Glomerular endothelial cell (primary cell): Measurements from ENCODE around the gene TTYH3. TPM values are rescaled to one million over a fixed set of nuclear protein-coding genes. Genes with fewer than 3 reads are reported as not detected.
"Not testable (repeated sequence)": the region's sequence is repeated elsewhere in the genome, so short reads cannot be mapped to it uniquely, and the experiment has no call there.

Source experiments
- DNase-seq: peaks from one replicate; pipeline ENCODE4 v3.0.0-alpha.2; 2011; ENCODE audit warnings: low read depth, low spot score; ENCODE audit errors: extremely low read depth
- total RNA-seq: library from RNA; depleted of rRNA; stranded (reverse); fragments of >200 nt; gene quantifications from 2 replicates; pipeline ENCODE4 v1.2.3, GENCODE V29; 2015

TTYH3 gene
- total RNA-seq, 1 donor from 2014 or later, result 321 TPM

DNA sequence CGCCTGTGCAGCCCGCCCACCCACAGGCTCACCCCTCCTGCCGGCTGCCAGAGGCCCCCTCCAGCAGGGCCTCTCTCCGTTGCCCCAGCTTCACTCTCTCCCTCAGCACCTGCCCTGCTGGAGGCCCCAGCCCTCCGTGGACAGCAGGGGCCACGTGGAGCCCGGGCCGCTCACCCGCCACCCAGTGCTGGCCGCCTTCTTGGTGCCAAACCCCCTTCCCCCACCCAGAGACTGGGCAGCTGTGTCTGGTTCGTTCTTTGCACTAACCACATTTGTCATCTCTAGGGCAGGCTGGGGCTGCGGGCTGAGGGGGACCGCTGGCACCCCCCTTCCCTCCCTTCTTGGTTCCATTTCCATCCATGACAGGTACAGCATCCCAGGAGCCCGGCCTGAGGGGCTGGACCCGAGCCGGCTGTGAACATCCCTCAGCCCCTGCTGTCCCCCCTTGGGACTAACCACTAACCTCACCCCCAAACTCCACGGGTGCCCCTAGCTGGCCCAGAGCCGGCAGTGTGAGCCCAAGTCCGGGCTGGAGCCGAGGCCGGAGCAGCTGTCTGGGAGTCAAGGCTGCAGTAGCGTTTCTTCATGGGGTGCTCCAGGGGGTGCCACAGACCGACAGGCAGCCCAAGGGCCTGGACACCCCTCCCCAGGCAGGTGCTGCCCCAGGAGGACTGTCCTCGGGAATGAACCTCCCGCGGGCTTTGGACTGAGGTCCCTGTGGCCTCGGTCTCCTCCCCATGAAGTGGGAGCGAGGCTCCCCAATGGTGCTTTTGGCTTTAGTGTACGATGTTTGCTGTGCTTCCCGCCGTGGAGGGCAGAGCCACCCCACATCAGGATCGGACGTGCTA lies 30.7 kb downstream of the TTYH3 start:
- no peak for DNase-seq

DNA sequence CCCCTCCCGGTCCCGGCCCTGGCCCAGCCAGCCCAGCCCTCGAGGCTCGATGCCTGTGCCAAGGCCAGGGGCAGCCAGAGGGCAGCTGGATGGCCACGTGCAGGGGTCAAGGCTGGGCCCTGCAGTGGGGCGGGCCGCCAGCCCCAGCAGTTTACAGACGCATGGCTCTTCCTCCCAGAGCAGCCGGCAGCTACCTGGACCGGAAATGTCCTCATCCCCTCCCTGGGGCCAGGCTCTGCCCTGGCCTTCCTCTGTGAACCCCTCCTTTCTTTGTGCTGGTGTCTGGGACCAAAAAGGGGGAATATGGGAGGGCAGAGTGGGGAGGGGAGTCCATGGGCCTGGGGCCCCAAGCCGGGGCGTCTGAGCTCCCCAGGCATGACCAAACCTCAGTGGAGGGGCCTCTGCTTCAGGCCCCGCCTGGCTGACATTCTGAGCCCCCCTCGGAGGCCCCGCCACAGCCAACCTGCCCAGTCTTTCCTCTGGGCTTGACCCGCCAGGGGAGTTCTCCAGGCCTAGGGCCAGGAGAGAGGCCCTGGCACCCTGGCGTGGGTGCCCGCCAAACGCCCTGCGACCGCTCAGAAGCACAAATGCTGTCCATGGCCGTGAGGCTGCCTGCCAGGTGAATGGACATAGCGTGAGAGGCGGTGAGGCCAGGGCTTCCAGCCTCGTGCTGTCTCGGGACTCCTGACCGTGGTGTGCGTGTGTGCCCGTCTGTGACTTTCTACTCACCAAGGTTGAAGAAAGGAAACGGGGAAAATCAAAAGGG lies 31.5 kb downstream of the TTYH3 start:
- no peak for DNase-seq

DNA sequence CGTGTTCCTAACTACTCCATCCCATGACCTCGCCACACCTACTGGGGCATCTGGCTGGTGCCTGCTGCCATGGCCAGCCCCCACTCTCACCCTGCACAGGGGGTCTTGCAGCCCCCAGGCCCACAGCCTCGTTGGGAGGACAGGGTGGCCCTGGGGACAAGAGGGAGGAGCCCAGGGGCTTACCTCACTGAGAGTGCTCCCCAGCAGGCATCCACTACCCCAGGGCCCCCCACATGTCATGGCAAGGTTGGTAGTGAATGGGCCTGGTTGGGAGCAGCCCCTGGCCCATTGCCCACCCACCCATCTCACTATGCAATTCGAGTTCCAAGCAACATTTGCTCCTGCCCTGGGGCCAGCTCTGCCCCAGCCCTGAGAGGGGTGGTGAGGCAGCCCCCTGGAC lies 32.2 kb downstream of the TTYH3 start:
- DNase-seq, result no peak

DNA sequence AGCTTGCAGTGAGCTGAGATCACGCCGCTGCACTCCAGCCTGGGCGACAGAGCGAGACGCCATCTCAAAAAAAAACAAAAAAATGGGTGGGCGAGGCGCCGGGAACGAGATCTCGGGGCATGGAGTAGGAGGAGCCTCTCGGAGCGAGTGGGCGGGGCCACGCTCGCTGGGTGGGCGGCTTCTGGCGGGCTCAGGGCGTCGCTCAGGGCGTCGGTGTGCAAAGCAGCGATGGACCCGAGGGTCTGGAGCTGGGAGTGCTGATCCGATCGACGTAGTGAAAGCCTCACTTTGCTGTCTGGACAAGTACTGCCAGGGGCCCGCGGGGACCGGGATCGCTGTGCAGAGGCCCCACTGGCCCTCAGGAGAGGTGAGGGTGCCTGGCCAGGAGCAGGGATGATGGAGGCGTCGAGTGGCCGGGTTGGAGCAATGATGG lies 33.6 kb downstream of the TTYH3 start:
- no peak for DNase-seq

DNA sequence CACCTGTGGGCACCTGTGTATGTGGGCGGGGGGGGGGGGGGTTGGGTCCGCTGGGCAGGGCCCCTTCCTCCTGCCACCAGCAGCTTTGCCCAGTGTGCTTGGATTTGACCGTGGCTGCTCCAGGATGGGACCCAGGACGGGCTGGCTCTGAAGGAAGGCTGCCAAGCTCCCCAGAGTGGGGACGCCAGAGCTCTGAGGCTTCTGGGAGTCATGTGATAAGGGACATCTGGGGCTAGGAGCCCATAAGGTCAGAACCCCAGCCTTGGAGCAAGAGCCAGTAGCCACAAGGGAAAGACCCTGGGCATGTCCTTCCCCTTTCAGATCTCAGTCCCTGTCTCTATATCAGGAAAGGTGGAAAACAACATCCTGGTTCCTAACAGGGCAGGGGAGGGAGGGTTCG lies 34.4 kb downstream of the TTYH3 start:
- no peak for DNase-seq

DNA sequence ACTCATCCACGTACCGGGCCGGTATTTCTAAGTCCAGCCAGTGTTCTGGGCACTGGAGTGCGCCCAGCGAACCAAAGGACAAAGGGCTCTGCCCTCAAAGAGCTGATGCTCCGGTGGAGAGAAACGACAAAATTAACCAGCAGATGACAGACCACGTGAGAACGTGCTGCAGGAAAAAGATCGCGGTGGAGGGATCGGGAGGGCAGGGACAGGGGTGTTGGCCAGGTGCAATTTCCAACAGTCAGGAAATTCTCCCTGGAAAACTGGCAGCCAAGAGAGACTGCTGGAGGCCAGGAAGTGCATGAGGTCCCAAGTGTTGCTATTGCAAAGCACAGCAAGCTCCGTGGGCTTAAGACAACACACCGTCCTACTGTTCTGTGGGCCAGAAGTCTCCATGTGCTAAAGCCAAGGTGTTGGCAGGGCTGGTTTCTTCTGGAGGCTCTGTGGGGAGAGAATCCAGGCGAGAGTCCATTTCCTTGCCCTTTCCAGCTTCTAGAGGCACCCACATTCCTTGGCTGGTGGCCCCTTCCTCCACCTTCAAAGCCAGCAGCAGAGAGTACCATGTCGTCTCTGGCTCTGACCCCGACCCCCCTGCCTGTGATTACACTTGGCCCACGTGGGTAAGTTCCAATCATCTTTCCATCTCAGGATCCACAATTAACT lies 34.9 kb downstream of the TTYH3 start:
- no peak for DNase-seq

DNA sequence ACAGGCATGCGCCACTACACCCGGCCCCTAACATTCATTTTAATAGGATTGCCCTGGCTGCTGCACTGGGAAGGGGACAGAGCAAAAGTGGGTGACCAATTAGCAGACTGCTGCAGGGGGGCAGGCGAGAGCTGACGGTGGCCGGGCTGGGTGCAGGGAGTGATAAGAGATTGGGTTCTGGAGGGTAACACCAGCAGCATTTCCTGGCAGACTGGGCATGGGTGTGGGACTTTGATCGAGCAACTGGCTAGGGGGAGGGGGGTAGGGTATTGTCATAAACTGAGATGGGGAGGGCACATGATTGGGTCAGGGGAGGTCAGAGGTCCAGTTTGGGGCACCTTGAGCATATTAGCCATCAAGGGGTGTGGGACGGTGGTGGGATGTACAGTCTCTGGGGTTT lies 36.1 kb downstream of the TTYH3 start:
- no peak for DNase-seq

DNA sequence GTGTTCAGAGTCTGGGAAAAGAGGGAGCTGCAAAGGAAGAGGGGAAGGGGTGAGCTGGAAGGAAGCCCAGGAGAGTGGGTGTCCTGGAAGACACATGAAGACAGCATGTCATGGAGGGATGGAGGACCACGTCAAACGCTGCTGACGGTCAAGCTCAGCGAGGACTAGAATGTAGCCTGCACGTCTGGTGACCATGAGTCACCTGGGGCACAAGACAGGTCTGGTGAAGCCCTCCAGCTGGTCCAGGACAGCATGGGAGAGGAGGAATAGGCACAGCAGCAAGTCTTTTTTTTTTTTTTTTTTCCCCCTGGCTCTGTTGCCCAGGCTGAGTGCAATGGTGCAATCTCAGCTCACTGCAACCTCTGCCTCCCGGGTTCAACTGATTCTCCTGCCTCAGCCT lies 36.6 kb downstream of the TTYH3 start:
- no peak for DNase-seq

DNA sequence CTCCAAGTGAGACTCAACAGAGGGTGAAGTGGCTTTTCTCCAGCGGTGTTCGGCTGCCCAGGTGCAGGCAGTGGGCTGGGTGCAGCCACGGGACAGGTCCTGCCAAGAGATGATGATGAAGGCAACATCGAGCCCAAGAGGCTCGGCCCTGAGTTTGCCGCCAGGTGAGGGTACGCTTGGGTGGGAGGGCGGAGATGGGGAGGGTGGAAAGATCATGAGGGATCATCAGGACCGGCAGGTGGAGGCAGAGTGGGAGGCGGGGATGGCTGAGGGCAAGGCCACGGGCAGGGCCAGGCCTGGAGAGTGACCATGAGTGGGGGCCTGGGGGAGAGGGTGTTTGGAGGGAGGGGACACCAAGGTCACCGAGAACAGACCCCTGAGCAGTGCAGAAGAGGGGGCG lies 38.4 kb downstream of the TTYH3 start:
- DNase-seq, result no peak

DNA sequence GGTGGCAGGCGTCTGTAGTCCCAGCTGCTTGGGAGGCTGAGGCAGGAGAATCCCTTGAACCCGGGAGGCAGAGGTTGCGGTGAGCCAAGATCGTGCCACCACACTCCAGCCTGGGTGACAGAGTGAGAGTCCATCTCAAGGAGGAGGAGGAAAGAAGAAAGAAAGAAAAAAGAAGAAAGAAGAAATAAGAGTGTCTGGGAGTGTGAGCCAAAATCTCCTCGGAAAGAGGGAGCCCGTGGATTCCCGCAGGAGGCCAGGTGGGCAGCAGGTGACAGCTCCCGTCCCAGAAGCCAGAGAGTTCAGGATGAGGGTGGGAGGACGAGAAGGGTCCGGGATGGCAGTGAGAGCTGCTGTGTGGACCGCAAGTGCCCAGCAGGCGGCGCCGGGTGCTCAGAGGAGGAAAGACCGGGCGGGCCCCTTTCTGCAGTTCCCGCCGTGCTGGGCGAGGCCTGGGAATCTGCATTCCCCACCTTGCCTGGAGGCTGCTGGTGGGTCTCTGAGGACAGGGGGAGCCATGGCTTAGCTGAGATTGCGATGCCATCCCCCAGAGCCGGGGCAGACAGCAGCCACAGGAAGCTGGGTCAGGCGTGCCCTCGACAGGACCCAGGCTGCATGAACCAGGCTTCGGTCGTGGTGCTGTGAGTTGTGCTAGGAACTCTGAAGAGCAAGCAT lies 39.1 kb downstream of the TTYH3 start:
- DNase-seq, result no peak

DNA sequence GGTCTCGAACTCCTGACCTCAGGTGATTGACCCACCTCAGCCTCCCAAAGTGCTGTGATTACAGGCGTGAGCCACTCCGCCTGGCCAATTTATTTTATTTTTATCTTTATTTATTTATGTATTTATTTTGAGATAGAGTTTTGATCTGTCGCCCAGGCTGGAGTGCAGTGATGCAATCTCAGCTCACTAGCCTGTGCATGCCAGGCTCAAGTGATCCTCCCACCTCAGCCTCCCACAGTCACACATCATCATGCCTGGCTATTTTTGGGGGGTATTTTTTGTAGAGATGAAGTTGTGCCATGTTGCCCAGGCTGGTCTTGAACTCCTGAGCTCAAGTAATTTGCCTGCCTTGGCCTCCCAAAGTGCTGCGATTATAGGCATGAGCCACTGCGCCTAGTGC lies 41.4 kb downstream of the TTYH3 start:
- not testable (repeated sequence) for DNase-seq

DNA sequence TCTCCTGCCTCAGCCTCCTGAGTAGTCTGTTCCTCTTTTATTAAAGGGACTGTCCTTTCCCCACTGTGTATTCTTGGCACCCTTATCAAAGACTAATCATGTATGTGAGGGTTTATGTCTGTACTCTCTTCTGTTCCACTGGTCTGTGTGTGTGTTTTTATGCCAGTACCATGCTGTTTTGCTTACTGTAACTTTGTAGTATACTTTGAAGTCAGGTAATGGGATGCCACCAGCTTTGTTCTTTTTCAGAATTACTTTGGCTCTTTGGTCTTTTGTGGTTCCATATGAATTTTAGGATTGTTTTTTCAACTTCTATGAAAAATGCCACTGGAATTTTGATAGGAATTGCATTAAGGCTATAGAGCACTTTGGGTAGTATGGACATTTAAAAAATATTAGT lies 42.1 kb downstream of the TTYH3 start:
- DNase-seq, result no peak

DNA sequence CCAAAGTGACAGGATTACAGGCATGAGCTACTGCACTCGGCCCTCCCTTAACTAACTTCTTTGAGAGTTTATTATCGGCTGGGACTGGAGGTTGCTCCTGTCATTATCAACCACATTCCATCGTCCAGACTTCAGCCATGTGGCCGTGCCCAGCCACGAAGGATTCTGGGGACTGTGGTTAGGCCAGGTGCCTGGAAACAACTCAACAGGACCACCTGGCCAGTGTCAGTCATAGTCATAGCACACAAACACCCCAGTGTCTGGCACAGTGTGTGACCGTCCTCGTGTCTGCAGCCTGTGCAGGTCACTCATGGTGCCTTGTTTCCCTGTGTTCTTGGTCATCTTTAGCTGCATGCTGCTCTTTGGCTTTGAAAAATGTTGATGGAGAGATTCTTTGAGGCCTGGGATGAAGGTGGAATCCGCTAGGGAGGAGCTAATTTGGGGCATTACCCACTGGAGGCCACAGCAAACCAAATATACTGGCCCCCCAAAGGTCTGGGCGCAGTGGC lies 43.5 kb downstream of the TTYH3 start:
- no peak for DNase-seq

DNA sequence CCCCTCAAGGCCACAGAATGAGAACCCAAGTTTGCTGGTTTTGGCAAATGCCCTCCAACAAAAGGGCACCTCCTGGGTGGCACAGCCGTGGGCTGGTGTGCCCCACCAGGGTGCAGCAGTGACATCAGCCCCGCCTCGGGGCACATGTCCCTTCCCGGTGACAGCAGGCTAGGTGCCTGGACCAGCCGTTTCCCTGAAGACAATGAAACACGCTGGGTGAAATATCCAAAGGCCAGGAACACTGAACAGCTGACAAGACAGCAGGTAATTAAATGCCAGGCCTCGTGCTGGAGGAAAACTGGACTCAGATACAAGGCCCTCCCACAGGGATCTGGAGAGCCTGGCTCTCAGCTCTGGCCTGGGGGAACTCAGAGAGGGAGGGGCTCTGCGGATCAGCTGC lies 44.8 kb downstream of the TTYH3 start:
- not testable (repeated sequence) for DNase-seq

DNA sequence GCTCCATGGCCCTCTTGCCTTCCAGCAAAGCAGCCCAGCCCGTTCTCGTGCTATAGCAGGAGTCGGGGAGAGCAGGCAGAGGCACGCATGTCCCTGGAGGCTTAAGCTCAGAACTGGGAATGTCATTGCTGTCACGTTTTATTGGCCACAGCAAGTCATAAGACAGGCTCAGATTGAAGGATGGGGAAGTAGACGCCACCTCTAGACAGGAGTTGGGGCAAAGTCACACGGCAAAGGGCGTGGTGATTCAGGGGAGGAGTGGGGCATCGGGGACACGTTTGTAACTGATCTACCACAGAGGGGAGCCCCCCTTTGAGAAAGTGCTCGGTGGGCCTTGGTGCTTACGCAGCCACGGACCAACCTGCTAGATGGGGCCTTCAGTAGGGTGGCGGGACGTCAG lies 46.7 kb downstream of the TTYH3 start:
- DNase-seq, result not testable (repeated sequence)

DNA sequence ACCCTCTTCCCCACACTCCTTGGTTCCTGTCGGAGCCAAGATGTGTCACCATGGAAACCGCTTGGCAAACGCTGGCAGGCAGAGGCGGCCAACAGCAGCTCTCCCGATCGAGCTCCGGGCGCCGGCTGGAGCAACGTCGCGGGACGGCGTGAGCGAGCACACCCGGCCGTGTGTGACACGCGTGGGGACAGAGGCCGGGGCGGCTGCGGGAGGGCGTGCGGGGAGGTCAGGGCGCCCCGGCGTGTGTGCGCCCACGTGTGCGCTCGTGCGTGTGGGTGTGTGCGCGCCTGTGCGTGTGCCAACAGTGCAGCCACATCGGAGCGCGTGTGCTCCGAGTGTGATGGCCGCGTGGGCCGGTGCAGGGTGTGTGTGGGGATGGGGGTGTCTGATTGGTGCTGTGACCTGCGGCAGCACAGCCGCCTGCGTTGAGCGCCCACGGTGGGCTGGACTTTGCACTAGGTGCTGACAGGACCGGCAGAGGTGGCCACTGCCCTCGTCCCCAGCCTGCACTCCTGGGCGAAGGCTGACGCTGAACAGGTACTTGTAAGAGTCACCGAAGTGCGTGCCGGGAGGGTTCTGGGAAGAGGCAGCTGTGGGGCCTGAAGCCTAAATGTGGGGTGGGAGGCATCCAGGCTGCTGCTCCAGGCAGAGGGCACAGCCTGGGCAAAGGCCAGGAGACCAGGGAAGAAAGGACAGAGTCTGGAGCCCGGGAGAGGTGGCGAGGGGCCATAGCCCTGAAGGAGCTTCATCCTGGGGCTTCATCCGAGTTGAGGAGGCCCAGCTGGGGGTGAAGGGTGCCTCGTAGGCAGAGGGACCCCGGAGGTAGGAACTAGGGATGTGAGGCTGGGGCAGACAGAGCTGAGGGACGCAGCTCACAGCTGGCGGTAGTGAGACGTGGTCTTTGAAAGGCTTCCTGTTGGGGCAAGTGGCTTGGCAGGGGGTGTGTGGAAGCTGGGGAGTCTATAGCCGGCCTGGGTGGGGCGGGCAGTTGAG lies 47.6 kb downstream of the TTYH3 start:
- DNase-seq, result not testable (repeated sequence)

DNA sequence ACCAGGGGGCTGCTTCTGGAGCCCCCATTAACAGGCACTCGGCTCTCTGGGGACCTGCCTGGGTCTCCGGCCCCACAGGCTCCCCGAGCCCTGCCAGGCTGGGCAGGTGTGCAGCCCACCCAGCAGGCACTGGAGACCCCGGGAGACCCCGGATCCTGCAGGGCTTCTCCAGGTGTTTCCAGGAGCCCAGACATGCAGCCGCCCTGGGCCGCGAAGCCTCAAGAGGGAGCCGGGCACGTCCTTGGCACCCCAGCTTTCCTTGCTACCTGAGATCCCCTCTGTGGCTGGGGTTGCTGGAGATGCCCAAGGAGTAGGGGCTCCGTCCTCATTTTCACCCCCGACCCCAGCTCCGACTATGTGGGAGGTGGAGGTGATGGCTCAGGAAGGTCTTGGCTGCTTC lies 48.5 kb downstream of the TTYH3 start:
- no peak for DNase-seq

DNA sequence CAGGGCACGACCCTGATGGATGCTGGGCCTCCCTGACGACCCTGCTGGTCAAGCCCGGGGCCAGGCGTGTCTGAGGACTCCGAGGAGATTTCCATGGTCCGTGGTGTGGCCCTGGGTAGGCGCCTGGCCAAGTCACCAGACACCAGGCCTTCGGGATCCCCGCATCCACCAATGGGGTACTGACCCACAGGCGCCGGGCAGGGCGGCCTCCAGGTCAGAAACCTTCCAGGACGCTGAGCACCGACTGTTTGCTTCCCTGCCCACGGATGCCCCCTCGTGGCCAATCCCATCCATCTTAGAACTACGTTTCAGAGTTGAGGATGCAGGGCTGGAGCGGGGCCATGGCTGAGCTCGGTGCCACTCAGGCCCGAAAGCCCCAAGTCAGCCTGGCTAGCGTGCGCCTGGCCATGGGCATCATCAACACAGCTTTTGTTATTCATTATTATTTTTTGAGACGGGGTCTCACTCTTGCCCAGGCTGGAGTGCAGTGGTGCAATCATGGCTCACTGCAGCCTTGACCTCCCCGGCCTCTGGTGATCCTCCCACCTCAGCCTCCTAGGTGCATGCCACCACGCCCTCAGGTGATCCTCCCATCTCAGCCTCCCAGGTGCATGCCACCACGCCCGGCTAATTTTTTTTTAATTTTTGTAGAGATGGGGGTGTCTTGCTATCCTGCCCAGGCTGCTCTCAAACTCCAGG lies 49.2 kb downstream of the TTYH3 start:
- DNase-seq, result peak; percentile 18
